ENCODE results near the gene LSM14A. TPM values are rescaled to one million over a fixed set of nuclear protein-coding genes. Genes with fewer than 3 reads are reported as not detected.
A peak's percentile ranks its signal among the peaks of the same experiment; 100 is the strongest.

Gene LSM14A
- total and polyA plus RNA-seq, 2 of the 13 experiments (the other 11 are each of a cell fraction or from before 2014, with no cell fraction given), result 77.0 to 83.6 TPM

GRCh38 chr19:34173193-34173956 lies 1.1 kb downstream of the LSM14A start (continued):
- TF ChIP-seq ZNF552 (CRISPR knock-in tag; IDR thresholded peaks at IDR 0.05; ENCODE audit: borderline replicate concordance) (no peak), NFAT5 (CRISPR knock-in tag; IDR thresholded peaks at IDR 0.05) (0 out of 2 replicates have a peak, but pooled peaks have one; percentile 70), EP300 (IDR thresholded peaks at IDR 0.05; ENCODE audit: low read depth in 2 of 2, low read length in 2 of 2) (peak in 1 of 2 experiments; percentile 37; a peak in 1 of 4 replicates), EP300 (CRISPR knock-in tag; IDR thresholded peaks at IDR 0.05; ENCODE audit: borderline replicate concordance) (peak; percentile 58), THAP7 (CRISPR knock-in tag; IDR thresholded peaks at IDR 0.05) (peak; percentile 50; the same call in 1 of the 2 replicates), ZBTB2 (CRISPR knock-in tag; IDR thresholded peaks at IDR 0.05; ENCODE audit: low read depth) (peak; percentile 46; the same call in 1 of the 2 replicates), RARA (CRISPR knock-in tag; IDR thresholded peaks at IDR 0.05) (peak; percentile 68), E2F5 (CRISPR knock-in tag; conservative IDR thresholded peaks at IDR 0.05) (no peak), DMAP1 (CRISPR knock-in tag; IDR thresholded peaks at IDR 0.05) (0 out of 2 replicates have a peak, but pooled peaks have one; percentile 56), TFE3 (CRISPR knock-in tag; IDR thresholded peaks at IDR 0.05) (peak; percentile 74), AKAP8 (CRISPR knock-in tag; IDR thresholded peaks at IDR 0.05) (no peak), CBX5 (CRISPR knock-in tag; IDR thresholded peaks at IDR 0.05; ENCODE audit: borderline replicate concordance) (peak; percentile 78; the same call in 1 of the 2 replicates), ZNF574 (CRISPR knock-in tag; IDR thresholded peaks at IDR 0.05) (peak; percentile 64), ZNF629 (CRISPR knock-in tag; conservative IDR thresholded peaks at IDR 0.05) (0 out of 2 replicates have a peak, but pooled peaks have one; percentile 24)
